Thoracic aorta (tissue), 2 donors: ENCODE results near the gene DAAM2. TPM values are rescaled to one million over a fixed set of nuclear protein-coding genes. Genes with fewer than 3 reads are reported as not detected.

Experiments
- ATAC-seq: fragments of 150-250 bp; one replicate; pipeline ENCODE4 v1.8.0; 2017; ENCODE audit warnings: low read depth; ENCODE audit not compliant: insufficient number of reproducible peaks, low FRiP score
- DNase-seq: peaks from one replicate; pipeline ENCODE4 v3.0.0-alpha.2; 2020; ENCODE audit warnings: low spot score
- H3K27ac ChIP-seq, 2 donors: fragments of 200-600 bp; sonication (generic); 1 replicate in 1 of 2; 2 replicates in 1 of 2; pipeline ENCODE4 v1.5.1; 2016; ENCODE audit warnings: mild to moderate bottlenecking in 2 of 2, moderate library complexity in 2 of 2
- H3K27me3 ChIP-seq: fragments of 200-600 bp; sonication (generic); replicated peaks from 2 replicates; pipeline ENCODE4 v1.6.0; 2016; ENCODE audit warnings: mild to moderate bottlenecking; ENCODE audit not compliant: insufficient read depth
- H3K36me3 ChIP-seq: fragments of 200-600 bp; sonication (generic); one replicate; pipeline ENCODE4 v1.5.1; 2016
- H3K4me1 ChIP-seq, 2 donors: fragments of 200-600 bp; sonication (generic); 1 replicate in 1 of 2; 2 replicates in 1 of 2; pipeline versions ENCODE4 v1.5.1 to v1.6.0; 2016; ENCODE audit warnings: low read depth in 2 of 2, mild to moderate bottlenecking in 1 of 2; ENCODE audit not compliant: control insufficient read depth in 1 of 2
- H3K4me3 ChIP-seq: fragments of 200-600 bp; sonication (generic); 2 replicates; pipeline ENCODE4 v1.5.1; 2016; ENCODE audit warnings: mild to moderate bottlenecking
- H3K9me3 ChIP-seq: fragments of 200-600 bp; sonication (generic); 2 replicates; pipeline ENCODE4 v1.5.1; 2016
- total RNA-seq, 2 donors: library from RNA; depleted of rRNA; stranded (reverse); fragments of >200 nt; gene quantifications; one replicate each; pipeline versions ENCODE4 v1.1.0 to v1.2.3, GENCODE V29; 2016
- TF ChIP-seq, protein P1 (sequence below): fragments of 200-600 bp; sonication (generic); IDR thresholded peaks from one replicate; pipeline ENCODE4 v1.5.1; 2019; ENCODE audit warnings: antibody characterized with exemption

Gene DAAM2
- total RNA-seq, 2 donors from 2014 or later = 61.5 to 71.5 TPM

DNA sequence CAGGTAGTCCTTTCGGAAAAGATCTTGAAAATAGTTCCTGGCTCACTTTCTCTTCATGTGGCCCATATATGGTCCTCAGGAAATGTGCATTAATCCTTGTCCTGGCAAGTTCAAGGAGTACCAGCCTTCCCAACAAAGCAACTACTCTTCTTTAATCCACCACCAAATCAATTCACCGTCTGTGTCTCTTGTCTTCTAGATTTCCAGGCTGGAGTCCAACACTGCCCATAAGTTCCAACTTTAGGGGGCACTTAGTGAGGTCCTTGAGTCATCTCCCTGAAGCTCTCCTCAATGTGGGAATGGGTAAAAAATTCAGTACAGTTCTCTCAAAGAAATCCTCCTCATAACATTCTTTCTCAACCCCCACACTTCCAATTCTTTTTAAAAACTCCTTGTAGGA is 6.9 kb upstream of the DAAM2 start:
- Histone ChIP-seq H3K27ac (peak overlapping the region in 1 of 2 donors; percentile 16), H3K27me3 (no peaks in the 10 kb centered on the region), H3K9me3 (no peaks in the 10 kb centered on the region), H3K36me3 (no peaks in the 10 kb centered on the region), H3K4me1 (peaks cover 5 to 11% of the 10 kb centered on the region in 2 donors), H3K4me3 (no peak overlapping the region)
- no peak for DNase-seq
- TF ChIP-seq, protein P1, sequence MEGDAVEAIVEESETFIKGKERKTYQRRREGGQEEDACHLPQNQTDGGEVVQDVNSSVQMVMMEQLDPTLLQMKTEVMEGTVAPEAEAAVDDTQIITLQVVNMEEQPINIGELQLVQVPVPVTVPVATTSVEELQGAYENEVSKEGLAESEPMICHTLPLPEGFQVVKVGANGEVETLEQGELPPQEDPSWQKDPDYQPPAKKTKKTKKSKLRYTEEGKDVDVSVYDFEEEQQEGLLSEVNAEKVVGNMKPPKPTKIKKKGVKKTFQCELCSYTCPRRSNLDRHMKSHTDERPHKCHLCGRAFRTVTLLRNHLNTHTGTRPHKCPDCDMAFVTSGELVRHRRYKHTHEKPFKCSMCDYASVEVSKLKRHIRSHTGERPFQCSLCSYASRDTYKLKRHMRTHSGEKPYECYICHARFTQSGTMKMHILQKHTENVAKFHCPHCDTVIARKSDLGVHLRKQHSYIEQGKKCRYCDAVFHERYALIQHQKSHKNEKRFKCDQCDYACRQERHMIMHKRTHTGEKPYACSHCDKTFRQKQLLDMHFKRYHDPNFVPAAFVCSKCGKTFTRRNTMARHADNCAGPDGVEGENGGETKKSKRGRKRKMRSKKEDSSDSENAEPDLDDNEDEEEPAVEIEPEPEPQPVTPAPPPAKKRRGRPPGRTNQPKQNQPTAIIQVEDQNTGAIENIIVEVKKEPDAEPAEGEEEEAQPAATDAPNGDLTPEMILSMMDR = no peak
- ATAC-seq = no peak

GRCh38 chr6:39786649-39787048 is 5.5 kb upstream of the DAAM2 start:
- Histone ChIP-seq H3K4me3 (no peak overlapping the region), H3K27ac (no peak overlapping the region)
- DNase-seq = no peak

GRCh38 chr6:39787322-39787721 is 4.9 kb upstream of the DAAM2 start:
- Histone ChIP-seq H3K9me3 (no peaks in the 10 kb centered on the region), H3K4me1 (peaks cover 12 to 26% of the 10 kb centered on the region in 2 donors), H3K36me3 (no peaks in the 10 kb centered on the region), H3K4me3 (no peak overlapping the region), H3K27me3 (no peaks in the 10 kb centered on the region), H3K27ac (no peak overlapping the region)
- TF ChIP-seq, protein P1 = no peak
- no peak for DNase-seq
- ATAC-seq = no peak

More at GRCh38 chr6:39786649-39787048, 5.5 kb upstream of the DAAM2 start:
- no peak for ATAC-seq
- Histone ChIP-seq H3K4me1 (peaks cover 9 to 21% of the 10 kb centered on the region in 2 donors), H3K9me3 (no peaks in the 10 kb centered on the region), H3K27me3 (no peaks in the 10 kb centered on the region), H3K36me3 (no peaks in the 10 kb centered on the region)
- TF ChIP-seq, protein P1 = no peak

- DNase-seq = no peak
- TF ChIP-seq, protein P1 = no peak
These were observed 1.4 kb upstream of the DAAM2 start for GRCh38 chr6:39790772-39791171.

GRCh38 chr6:39791311-39791710 is 865 bp upstream of the DAAM2 start:
- Histone ChIP-seq H3K4me1 (peaks cover 14 to 39% of the 10 kb centered on the region in 2 donors), H3K27me3 (no peaks in the 10 kb centered on the region), H3K36me3 (no peaks in the 10 kb centered on the region), H3K27ac (peak overlapping the region; percentile 77 to 81), H3K9me3 (no peaks in the 10 kb centered on the region), H3K4me3 (no peak overlapping the region)
- ATAC-seq (no peak), DNase-seq (no peak)
- TF ChIP-seq, protein P1 = no peak

More at GRCh38 chr6:39790772-39791171, 1.4 kb upstream of the DAAM2 start:
- Histone ChIP-seq H3K27me3 (no peaks in the 10 kb centered on the region), H3K4me3 (no peak overlapping the region), H3K27ac (no peak overlapping the region), H3K36me3 (no peaks in the 10 kb centered on the region), H3K4me1 (peaks cover 12 to 35% of the 10 kb centered on the region in 2 donors), H3K9me3 (no peaks in the 10 kb centered on the region)
- ATAC-seq = no peak
